ENCODE measurements around the gene SCAI. TPM values are rescaled to one million over a fixed set of nuclear protein-coding genes. Genes with fewer than 3 reads are reported as not detected.
A peak's percentile ranks its signal among the peaks of the same experiment; 100 is the strongest.

Gene SCAI
- total and polyA plus RNA-seq, 9 of the 15 experiments (the other 6 are each of a cell fraction or from before 2014, with no cell fraction given), result 0.70 to 12.4 (median 4.2) TPM

- TF ChIP-seq GMEB1 (CRISPR knock-in tag; IDR thresholded peaks at IDR 0.05), result peak; percentile 81
- TF ChIP-seq CBX8 (IDR thresholded peaks at IDR 0.05; ENCODE audit: borderline replicate concordance, extremely low read depth, low read depth, low read length, poor library complexity, severe bottlenecking), result no peak
- TF ChIP-seq MYBL2 (IDR thresholded peaks at IDR 0.05; ENCODE audit: low read depth), result no peak
- TF ChIP-seq MYBL2 (CRISPR knock-in tag; IDR thresholded peaks at IDR 0.05; ENCODE audit: borderline replicate concordance), result no peak
- no peak for TF ChIP-seq HNRNPUL1 (IDR thresholded peaks at IDR 0.05; ENCODE audit: low read length)
- no peak for TF ChIP-seq CREBBP (IDR thresholded peaks at IDR 0.05; ENCODE audit: low read depth, low read length)
- peak; percentile 86 for TF ChIP-seq MYC (IDR thresholded peaks at IDR 0.05; ENCODE audit: low read depth, low read length)
- TF ChIP-seq MYC (CRISPR knock-in tag; IDR thresholded peaks at IDR 0.05; ENCODE audit: borderline replicate concordance, low read depth), result no peak
- TF ChIP-seq MIER1 (IDR thresholded peaks at IDR 0.05; ENCODE audit: low read depth), result no peak
- TF ChIP-seq ZNF3 (CRISPR knock-in tag; IDR thresholded peaks at IDR 0.05), result no peak
- TF ChIP-seq EP400 (IDR thresholded peaks at IDR 0.05), result peak; percentile 94
- no peak for TF ChIP-seq SREBF2 (CRISPR knock-in tag; IDR thresholded peaks at IDR 0.05)
- no peak for TF ChIP-seq HMG20A (CRISPR knock-in tag; conservative IDR thresholded peaks at IDR 0.05)
- TF ChIP-seq GATAD2A (IDR thresholded peaks at IDR 0.05), result peak; percentile 69; the same call in 1 of the 2 replicates
- TF ChIP-seq, protein P1, sequence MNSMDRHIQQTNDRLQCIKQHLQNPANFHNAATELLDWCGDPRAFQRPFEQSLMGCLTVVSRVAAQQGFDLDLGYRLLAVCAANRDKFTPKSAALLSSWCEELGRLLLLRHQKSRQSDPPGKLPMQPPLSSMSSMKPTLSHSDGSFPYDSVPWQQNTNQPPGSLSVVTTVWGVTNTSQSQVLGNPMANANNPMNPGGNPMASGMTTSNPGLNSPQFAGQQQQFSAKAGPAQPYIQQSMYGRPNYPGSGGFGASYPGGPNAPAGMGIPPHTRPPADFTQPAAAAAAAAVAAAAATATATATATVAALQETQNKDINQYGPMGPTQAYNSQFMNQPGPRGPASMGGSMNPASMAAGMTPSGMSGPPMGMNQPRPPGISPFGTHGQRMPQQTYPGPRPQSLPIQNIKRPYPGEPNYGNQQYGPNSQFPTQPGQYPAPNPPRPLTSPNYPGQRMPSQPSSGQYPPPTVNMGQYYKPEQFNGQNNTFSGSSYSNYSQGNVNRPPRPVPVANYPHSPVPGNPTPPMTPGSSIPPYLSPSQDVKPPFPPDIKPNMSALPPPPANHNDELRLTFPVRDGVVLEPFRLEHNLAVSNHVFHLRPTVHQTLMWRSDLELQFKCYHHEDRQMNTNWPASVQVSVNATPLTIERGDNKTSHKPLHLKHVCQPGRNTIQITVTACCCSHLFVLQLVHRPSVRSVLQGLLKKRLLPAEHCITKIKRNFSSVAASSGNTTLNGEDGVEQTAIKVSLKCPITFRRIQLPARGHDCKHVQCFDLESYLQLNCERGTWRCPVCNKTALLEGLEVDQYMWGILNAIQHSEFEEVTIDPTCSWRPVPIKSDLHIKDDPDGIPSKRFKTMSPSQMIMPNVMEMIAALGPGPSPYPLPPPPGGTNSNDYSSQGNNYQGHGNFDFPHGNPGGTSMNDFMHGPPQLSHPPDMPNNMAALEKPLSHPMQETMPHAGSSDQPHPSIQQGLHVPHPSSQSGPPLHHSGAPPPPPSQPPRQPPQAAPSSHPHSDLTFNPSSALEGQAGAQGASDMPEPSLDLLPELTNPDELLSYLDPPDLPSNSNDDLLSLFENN (IDR thresholded peaks at IDR 0.05; ENCODE audit: low read depth in 2 of 2, low read length in 2 of 2), result peak in 1 of 2 experiments; percentile 28; a peak in 1 of 4 replicates
- TF ChIP-seq KLF16 (IDR thresholded peaks at IDR 0.05), result no peak
- TF ChIP-seq, protein P2, sequence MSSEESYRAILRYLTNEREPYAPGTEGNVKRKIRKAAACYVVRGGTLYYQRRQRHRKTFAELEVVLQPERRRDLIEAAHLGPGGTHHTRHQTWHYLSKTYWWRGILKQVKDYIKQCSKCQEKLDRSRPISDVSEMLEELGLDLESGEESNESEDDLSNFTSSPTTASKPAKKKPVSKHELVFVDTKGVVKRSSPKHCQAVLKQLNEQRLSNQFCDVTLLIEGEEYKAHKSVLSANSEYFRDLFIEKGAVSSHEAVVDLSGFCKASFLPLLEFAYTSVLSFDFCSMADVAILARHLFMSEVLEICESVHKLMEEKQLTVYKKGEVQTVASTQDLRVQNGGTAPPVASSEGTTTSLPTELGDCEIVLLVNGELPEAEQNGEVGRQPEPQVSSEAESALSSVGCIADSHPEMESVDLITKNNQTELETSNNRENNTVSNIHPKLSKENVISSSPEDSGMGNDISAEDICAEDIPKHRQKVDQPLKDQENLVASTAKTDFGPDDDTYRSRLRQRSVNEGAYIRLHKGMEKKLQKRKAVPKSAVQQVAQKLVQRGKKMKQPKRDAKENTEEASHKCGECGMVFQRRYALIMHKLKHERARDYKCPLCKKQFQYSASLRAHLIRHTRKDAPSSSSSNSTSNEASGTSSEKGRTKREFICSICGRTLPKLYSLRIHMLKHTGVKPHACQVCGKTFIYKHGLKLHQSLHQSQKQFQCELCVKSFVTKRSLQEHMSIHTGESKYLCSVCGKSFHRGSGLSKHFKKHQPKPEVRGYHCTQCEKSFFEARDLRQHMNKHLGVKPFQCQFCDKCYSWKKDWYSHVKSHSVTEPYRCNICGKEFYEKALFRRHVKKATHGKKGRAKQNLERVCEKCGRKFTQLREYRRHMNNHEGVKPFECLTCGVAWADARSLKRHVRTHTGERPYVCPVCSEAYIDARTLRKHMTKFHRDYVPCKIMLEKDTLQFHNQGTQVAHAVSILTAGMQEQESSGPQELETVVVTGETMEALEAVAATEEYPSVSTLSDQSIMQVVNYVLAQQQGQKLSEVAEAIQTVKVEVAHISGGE (CRISPR knock-in tag; IDR thresholded peaks at IDR 0.05), result peak; percentile 71 to 96 (median 92); a peak in 5 of 6 replicates
- TF ChIP-seq IRF2 (CRISPR knock-in tag; IDR thresholded peaks at IDR 0.05), result no peak
These were observed 202.2 kb downstream of the SCAI start, which contains the start of gene GOLGA1 (continued) for GRCh38 chr9:124940894-124941678.

Measured in K562 (cell line).